HG03520 (cell line): ENCODE data around the gene CSMD2.

Experiments
- ATAC-seq: cut with Tn5 transposase; IDR thresholded peaks from one replicate; pipeline ENCODE4 v1.9.1; 2021; ENCODE audit warnings: mild to moderate bottlenecking, moderate library complexity; ENCODE audit not compliant: unreplicated experiment

Gene CSMD2

GRCh38 chr1:34009340-34009985 is 155.6 kb downstream of the CSMD2 start:
- no peak for ATAC-seq

GRCh38 chr1:34007760-34008159 is 157.3 kb downstream of the CSMD2 start:
- no peak for ATAC-seq

GRCh38 chr1:34005309-34005708 is 159.7 kb downstream of the CSMD2 start:
- ATAC-seq = no peak

DNA sequence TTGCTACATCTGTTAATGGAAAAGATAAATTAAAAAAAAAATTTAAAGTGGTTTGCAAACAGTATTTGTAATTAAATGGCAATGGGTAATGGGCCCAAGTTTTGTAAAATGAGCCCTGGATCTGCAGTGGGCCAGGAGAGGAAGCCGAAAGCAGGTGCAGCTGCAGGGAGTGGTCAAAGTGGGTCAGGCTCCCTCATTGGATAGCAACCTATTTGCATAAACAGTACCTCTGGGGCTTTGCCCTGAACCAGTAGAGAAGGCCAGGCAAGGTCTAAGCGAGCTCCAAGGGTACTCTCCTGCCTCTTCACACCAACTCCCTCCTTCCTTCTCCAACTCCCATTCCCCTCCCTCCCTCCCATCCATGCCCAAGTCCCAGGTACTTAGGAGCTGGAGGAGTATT is 162.2 kb downstream of the CSMD2 start:
- ATAC-seq = no peak

- ATAC-seq = no peak
Observed at GRCh38 chr1:33997127-33998036, 167.6 kb downstream of the CSMD2 start.

GRCh38 chr1:33996281-33996680 is 168.7 kb downstream of the CSMD2 start:
- ATAC-seq = no peak

- no peak for ATAC-seq
Observed at GRCh38 chr1:33993301-33993700, 171.7 kb downstream of the CSMD2 start.

GRCh38 chr1:33990281-33990680 is 174.7 kb downstream of the CSMD2 start:
- ATAC-seq = no peak

DNA sequence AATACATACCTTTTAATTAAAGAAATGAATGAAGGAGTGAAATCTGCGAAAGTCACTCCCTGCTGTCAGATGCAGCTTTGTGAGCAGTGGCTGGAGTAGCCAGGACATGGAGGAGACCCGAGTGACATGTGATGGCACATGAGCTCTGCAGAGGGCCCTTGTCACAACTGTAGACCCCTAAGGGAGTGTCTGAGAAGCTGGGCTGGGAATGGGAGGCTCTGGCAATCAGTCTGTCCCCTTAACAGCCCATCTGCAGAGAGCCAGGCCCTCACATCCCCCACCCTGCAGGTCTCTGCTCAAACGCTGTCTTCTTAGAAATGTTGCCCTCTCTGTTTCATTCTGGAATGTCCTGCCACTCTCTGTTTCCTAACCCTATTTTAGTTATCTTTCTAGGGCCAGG is 176.9 kb downstream of the CSMD2 start:
- ATAC-seq = no peak

GRCh38 chr1:33986390-33987095 is 178.5 kb downstream of the CSMD2 start:
- no peak for ATAC-seq

- ATAC-seq = no peak
Observed at GRCh38 chr1:33985656-33986055, 179.4 kb downstream of the CSMD2 start.

- ATAC-seq = no peak
Observed at GRCh38 chr1:33984906-33985565, 180.0 kb downstream of the CSMD2 start.

- ATAC-seq = no peak
Observed at GRCh38 chr1:33982419-33982818, 182.6 kb downstream of the CSMD2 start.

DNA sequence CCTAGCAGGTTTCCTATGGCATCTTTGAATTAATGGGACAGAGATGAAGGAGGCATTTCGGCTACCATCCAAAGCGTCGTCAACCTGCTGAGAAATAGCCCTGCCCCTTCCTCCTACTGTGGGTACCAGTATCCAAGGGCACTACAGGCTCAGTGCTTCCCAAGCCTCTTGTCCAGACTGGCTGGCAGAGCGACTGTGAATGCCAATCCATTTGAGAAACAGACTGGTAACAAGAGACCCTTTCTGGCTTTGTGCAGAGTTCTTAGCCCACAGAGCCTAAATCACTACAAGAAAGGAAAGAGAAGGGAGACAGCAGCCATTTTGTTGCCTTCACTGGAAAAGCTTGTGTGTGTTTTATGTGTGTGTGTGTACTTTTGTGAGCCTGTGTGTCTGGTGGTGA is 185.7 kb downstream of the CSMD2 start:
- ATAC-seq = no peak

- ATAC-seq = no peak
Observed at GRCh38 chr1:33975961-33976360, 189.1 kb downstream of the CSMD2 start.

DNA sequence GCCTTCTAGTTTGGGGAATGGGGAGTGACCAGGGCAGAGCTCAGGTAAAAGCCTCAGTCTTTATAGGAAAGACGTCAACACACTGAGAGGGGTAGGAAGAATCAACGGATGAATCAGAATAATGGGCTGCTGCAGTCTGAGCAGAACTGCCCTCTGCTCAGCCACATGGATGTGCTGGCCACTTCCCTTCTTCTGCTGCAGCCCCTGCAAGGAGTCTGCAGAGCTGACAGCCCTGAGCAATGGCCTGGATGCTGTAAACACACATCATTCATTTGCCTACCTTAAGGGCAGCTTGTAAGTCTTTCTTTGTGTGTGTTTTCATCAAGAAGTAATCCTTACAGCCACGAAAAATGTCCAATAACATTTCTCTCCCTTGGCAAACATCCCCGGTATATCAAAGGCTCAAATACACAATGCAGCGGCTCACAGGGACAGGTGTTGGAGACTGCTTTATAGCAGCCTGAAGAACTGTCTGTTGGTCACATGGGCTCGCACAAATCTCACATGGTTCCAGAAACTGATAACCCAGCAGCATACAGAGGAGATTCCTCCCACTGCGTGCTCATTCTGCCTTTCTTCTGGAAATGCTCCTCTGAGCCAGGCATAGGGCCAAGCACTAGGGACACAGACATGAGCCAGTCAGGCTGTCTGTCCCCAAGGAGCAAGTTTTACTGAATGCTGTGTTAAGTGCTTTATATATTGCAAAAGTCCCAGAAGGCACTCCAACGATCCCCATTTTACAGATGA is 191.1 kb downstream of the CSMD2 start:
- ATAC-seq = no peak

GRCh38 chr1:33972676-33973395 is 192.2 kb downstream of the CSMD2 start:
- no peak for ATAC-seq

GRCh38 chr1:33971913-33972312 is 193.1 kb downstream of the CSMD2 start:
- no peak for ATAC-seq

- no peak for ATAC-seq
Observed at GRCh38 chr1:33971018-33971710, 193.9 kb downstream of the CSMD2 start.
